Ammon's horn (tissue), 1 donor: ENCODE data around the gene ZNHIT2.
"Not testable (repeated sequence)": the region's sequence is repeated elsewhere in the genome, so short reads cannot be mapped to it uniquely, and the experiment has no call there.

ENCODE experiments used
- DNase-seq: peaks from one replicate; pipeline ENCODE4 v3.0.0-alpha.2; 2016; ENCODE audit warnings: low spot score

The ZNHIT2 gene

GRCh38 chr11:65119670-65119995, 2.1 kb upstream of the ZNHIT2 start:
- DNase-seq: no peak

- not testable (repeated sequence) for DNase-seq
Measured at GRCh38 chr11:65118891-65119669, 1.6 kb upstream of the ZNHIT2 start.

- no peak for DNase-seq
Measured at GRCh38 chr11:65118097-65118837, 766 bp upstream of the ZNHIT2 start.

GRCh38 chr11:65116370-65117205, 913 bp downstream of the ZNHIT2 start:
- DNase-seq: no peak

DNA sequence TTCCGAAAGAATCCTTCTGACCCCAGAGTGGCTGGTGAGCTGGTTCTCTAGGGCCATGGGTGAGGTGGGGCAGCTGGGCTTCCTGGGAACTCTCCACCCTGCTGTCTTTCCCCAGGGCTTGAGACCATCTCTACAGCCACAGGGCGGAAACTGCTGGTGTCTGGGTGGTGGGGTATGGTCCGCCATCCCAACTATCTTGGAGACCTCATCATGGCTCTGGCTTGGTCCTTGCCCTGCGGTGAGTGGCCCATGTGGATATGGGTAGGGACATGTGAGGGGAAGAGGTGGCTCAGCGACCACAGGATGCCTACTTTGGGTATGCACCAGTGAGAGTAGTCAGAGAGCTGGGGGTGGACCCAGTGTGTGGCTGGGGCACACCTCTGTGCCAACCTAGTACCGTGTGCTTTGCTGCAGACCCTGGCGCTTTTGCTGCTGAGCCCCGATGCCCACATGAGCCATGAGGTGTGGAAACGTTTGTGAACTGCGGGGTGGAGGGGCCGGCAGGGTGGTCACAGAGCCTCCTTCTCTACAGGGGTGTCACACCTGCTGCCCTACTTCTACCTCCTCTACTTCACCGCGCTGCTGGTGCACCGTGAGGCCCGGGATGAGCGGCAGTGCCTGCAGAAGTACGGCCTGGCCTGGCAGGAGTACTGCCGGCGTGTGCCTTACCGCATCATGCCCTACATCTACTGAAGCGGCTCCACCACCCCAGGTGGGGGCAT, 2.0 kb downstream of the ZNHIT2 start:
- DNase-seq: no peak

DNA sequence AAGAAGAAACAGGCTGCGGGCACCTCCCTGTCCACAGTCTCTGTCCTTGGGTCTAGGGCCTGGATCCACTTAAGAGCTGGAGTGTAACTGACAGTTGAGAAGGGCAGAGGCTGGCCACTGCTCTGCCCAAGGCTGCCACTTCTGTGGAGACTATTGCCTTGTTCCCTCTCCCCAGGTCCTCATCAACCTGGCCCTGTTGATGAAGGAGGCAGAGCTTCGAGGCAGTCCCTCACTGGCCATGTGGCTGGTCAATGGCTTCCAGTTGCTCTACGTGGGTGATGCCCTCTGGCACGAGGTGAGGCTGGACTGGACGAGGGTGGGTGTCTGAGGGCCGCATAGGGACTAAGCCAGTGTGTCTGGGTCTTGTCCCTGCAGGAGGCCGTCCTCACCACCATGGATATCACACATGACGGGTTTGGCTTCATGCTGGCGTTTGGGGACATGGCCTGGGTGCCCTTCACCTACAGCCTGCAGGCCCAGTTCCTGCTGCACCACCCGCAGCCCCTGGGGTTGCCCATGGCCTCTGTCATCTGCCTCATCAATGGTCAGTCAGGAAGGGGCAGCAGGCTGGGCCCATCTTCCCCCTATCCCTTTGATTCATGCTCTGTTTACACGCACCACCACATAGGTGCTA, 2.8 kb downstream of the ZNHIT2 start:
- DNase-seq: no peak

DNA sequence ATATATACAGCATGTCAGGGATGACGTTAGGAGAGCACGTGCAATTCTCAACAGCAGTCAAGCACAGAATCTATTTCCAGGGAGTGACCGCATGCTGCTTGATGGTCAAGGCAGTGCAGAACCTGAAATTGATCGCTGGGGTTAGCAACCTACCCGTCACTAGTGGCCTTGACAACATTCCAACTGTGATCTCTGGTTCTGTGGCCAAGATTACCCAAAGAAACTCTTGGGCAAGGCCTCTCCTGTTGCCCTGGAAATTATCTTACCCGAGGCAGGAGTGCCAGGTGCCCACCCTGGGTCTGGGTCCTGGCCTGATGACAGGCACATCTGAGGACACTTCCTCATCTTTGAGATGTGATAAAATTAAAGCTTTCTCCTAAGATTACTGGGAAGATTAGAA, 3.7 kb downstream of the ZNHIT2 start:
- DNase-seq: no peak

- DNase-seq: no peak
Measured at GRCh38 chr11:65113361-65113756, 4.1 kb downstream of the ZNHIT2 start.

DNA sequence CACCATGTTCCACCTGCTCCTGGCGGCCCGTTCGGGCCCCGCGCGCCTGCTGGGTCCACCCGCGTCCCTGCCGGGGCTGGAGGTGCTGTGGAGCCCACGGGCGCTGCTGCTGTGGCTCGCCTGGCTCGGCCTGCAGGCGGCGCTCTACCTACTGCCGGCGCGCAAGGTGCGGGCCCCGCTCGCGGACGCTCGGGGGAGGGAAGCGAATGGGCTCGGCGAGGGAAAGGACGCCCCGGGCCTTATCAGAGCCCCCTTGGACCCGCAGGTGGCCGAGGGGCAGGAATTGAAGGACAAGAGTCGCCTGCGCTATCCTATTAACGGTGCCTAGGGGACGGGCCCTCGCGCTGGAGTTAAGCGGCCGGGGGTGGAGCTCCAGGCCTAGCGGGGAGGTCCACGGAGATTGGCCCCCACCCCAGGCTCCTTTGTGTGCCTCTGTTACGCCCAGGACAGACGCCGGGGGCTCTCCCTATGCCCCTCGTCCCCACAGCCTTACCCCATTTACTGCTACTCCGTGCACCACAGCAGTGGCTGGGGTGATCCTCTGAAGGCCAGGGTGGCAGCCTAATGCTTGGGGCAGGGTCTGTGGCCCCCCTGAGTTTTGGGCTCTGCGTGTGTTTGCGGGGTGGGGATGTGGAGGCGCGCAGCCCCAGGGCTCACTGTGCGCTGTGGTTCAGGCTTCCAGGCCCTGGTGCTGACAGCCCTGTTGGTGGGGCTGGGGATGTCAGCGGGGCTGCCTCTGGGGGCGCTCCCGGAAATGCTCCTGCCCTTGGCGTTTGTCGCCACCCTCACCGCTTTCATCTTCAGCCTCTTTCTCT, 4.7 kb downstream of the ZNHIT2 start:
- DNase-seq: peak; percentile 45

- peak; percentile 97 for DNase-seq
Measured at GRCh38 chr11:65111744-65112545, 5.6 kb downstream of the ZNHIT2 start, which contains the start of gene TM7SF2. Gene TM7SF2, plus strand, starts transcription at chr11:65111872. Its CDS starts 144 bp downstream, at chr11:65112016.

- no peak for DNase-seq
Measured at GRCh38 chr11:65111159-65111743, 6.2 kb downstream of the ZNHIT2 start.

GRCh38 chr11:65110354-65110861, 7.1 kb downstream of the ZNHIT2 start:
- peak; percentile 85 for DNase-seq

- no peak for DNase-seq
Measured at GRCh38 chr11:65109231-65110198, 8.0 kb downstream of the ZNHIT2 start.

- DNase-seq: no peak
Measured at GRCh38 chr11:65108469-65109123, 8.9 kb downstream of the ZNHIT2 start.

GRCh38 chr11:65107751-65108468, 9.6 kb downstream of the ZNHIT2 start:
- DNase-seq: no peak

GRCh38 chr11:65107078-65107477, 10.4 kb downstream of the ZNHIT2 start:
- DNase-seq: no peak

DNA sequence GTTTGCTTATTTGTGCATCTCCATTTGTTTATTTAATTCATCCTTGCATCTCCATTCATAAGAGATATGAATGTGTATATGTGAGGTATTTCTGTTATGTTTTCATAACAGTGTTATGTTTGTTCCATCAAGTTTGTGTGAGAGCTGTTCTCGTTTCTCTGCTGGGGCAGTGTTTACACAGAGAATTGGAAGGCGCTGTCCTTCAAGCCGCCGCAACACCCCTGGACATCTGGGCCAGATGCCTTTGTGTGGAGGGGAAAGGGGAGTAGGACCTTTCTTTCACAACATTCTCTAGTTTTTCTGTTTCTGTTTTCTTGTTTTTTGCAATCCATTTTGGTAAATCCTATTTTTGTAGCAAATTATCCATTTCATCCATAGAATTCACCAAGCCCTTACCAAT, 12.9 kb downstream of the ZNHIT2 start:
- no peak for DNase-seq
